GM12801 (cell line): ENCODE measurements around the gene ACE.

Experiments
- TF ChIP-seq, protein P1 (sequence below): IDR thresholded peaks from one replicate; pipeline ENCODE4 v1.5.1; 2011; ENCODE audit warnings: control low read depth; ENCODE audit not compliant: insufficient read length; ENCODE audit errors: extremely low read depth

ACE gene

DNA sequence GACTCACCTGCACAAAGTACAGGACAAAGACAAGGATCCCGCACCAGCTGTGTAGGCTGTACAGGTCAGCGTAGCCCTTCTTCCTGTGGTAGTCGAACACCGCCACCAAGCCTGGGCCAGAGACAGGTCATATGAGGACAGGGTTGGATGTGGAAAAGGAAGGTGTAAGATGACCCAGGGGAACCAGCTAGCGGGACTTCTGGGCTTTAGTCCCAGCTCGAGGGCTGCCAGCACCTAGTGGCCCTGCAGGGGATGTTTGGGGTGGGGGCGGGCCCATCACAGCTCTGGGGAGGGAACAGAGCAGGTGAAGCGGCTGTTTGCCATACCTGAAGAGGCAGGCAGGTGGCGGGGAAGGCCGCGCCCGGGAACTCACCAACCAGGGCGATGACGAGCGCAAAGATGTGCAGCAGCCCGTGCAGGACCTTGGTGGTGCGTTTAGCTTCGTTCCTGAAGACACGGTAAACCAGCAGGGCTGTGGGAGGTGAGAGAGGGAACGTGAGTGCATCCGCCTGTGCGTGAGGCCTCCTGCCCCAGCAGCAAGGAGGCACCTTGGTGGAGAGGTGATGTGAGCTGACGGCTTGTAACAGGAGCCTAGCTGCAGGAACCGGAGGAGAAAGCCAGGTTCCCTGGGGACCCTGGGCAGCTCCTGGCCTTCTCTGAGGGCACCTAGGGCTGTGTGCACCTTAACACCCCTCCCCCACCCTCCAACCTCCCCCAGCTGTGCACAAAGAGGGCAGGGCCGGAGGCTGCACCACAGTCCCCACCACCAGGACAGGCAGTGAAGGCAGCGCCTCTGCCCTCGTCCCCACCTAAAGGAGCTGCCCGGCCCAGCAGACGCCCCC lies 41.0 kb upstream of the ACE start:
- TF ChIP-seq, protein P1, sequence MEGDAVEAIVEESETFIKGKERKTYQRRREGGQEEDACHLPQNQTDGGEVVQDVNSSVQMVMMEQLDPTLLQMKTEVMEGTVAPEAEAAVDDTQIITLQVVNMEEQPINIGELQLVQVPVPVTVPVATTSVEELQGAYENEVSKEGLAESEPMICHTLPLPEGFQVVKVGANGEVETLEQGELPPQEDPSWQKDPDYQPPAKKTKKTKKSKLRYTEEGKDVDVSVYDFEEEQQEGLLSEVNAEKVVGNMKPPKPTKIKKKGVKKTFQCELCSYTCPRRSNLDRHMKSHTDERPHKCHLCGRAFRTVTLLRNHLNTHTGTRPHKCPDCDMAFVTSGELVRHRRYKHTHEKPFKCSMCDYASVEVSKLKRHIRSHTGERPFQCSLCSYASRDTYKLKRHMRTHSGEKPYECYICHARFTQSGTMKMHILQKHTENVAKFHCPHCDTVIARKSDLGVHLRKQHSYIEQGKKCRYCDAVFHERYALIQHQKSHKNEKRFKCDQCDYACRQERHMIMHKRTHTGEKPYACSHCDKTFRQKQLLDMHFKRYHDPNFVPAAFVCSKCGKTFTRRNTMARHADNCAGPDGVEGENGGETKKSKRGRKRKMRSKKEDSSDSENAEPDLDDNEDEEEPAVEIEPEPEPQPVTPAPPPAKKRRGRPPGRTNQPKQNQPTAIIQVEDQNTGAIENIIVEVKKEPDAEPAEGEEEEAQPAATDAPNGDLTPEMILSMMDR, result no peak

DNA sequence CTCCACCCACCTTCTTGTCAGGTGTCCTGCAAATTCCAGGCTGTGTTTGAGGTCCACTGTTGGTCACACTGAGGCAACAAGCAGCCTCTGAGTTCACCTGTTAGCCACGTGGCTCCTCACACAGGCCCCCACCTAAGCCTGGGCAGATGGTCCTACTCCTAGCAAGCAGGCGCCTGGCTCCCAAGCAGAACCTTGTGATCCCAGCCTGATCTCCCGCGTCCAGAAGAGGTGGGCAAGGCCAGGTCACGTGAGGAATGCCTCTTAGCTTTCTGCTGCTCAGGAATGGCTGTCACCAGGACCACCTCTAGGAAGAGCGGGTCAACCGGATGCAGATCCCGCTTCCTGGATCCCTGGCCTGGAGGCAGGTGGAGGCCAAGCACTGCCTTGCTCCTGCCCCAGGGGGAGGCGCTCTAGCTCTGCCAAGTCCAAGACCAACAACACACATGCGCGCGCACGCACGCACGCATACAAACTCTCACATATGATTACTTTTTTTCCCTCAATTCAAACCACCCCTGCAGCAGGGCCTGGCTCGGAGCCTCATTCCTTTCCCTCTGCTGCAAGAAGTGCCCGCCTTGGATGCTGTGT lies 40.2 kb upstream of the ACE start:
- TF ChIP-seq, protein P1, result no peak

DNA sequence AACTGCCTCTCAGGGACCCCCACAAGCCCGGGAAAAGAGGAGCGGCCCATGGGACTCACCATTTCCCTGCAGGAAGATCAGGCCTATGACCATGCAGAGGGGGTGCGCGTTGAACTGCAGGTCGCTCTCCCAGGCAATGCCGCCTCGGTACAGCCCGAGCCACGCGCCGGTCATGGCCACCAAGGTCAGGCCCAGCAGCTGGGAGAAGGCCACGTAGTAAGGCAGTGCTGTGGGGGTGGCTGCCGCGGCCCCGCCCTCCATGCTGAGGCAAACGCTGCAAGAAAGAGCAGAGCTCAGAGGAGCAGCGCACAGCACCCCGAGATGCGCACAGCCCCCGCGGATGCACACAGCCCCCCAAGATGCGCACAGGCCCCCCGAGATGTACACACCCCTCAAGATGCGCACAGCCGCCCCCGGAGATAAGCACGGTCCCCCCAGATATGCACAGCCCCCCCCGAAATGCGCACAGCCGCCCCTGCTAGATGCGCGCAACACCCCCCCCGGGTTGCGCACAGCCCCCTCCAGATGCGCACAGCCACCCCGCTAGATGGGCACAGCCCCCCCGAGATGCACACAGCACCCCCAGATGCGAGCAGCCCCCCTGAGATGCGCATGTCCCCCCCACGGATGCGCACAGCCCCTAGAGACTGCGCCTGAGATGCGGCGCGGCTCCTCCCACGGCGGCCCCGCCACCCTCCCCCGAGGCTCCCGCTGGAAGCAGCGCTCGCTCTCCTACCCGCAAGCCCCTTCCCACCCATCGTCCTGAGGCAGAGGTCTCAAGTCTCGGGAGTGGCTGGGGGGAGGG lies 39.4 kb upstream of the ACE start:
- TF ChIP-seq, protein P1, result no peak

DNA sequence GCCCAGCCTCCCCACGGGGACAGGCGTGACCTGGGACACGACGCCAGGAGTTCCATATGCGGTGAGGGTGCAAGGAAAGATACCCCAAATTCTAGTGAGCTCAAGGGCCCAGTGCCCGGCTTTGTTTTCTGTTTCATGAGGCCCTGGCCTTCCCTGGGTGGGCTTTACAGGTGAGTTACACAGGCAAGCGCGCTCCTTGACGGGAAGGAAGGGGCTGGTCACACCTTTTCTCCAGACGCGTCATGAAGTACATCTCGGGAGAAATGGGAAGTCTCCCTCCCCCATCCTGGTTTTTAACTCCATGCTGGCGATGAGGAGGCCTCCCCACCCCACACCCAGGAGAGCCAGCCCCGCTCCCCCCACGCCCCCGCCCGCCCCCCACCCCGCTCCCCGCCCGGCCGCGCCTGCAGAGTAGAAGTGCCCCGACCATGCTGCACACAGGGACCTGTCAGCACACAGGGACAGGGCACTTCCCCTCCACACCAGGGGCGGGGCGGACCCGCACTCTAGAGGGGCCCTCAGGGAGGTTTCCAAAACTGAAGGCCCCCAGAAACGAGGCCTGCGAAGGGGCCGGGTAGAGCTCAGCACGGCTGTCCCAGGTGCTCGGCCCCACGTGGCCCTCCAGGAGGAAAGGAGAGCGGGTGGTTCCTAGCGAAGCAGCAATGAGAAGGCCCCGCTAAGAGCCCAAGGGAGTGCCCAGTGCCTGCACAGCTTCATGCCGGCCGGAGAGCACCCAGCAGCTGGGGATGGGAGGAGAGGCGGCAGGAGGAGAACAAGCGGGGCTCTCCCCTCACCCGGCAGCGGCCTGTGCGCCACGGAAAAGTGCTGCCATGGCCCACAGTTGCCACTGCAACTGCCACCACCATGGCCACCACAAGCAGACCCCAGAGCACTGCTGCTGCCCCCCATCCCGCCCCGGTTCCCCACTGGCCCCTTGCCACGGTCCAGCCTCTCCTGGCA lies 38.5 kb upstream of the ACE start:
- TF ChIP-seq, protein P1, result no peak

DNA sequence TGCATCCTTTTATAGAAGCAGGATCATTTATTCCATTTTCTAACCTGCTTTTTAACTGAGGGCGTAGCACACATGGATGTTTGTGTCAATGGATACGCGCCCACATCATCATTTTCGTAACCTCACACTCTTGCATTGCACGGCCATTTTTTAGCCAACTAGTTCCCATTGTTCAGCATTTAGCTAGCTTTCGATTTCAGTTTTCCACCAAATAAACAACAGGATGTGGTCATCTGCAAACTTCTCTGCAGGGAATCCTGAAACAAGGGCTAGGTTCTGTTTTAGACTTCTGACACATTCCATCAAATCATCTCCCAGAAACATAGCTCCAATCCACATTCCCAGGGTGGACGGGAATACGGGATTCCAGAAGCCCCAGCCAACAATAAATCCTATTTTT lies 37.2 kb upstream of the ACE start:
- TF ChIP-seq, protein P1, result no peak

DNA sequence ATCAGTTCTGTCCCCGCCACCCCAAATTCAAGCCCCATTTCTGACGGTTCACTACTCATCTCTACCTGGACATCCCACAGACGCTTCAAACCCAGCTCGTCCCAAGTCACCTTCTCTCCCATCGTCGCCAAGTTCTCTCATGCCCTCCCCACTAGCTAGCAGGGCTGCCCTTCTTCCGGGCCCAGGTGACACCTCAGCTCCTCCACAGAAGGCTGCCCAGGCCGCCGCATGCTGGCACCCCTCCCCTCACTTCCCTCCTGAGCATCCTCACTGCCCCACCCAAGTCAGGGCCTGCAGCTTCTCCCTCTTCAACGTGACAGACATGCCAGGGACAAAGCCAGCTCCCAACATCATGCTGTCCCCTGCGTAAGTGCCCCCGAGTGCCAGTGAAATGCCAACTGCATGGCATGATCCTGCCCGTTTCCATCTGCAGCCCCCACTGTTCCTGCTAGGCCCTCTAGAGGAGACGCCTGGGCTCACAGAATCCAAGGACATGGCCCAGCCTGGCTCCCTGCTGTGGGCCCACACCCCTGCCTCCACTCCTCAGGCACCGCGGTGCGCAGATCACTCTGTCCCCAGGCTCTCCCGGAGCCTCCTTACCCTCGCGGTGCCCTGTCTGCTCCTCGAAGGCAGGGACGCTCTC lies 36.6 kb upstream of the ACE start:
- TF ChIP-seq, protein P1, result no peak
